Heart right ventricle (tissue), 16 donors: ENCODE results near the gene IKZF3. TPM values are rescaled to one million over a fixed set of nuclear protein-coding genes. Genes with fewer than 3 reads are reported as not detected.

Experiments
- ATAC-seq, 8 donors: fragments of 200-7000 bp; cut with Tn5 transposase; one replicate each; pipeline ENCODE4 v1.9.1; 2020; ENCODE audit warnings: mild to moderate bottlenecking in 8 of 8, moderate library complexity in 8 of 8, moderate number of reproducible peaks in 1 of 8
- DNase-seq, 2 donors: peaks; one replicate each; pipeline ENCODE4 v3.0.0-alpha.2; 2020
- H3K27ac ChIP-seq, 10 donors: fragments of 200-600 bp; sonication (generic) in 2 of 10; one replicate each; pipeline versions ENCODE4 v1.5.0 to v1.8.0; 2020 to 2022; ENCODE audit warnings: mild to moderate bottlenecking in 3 of 10
- H3K27me3 ChIP-seq, 7 donors: fragments of 200-600 bp; one replicate each; pipeline ENCODE4 v1.8.0; 2021 to 2022; ENCODE audit warnings: mild to moderate bottlenecking in 2 of 7
- H3K36me3 ChIP-seq, 9 donors: fragments of 200-600 bp; sonication (generic) in 1 of 9; one replicate each; pipeline versions ENCODE4 v1.5.0 to v1.8.0; 2020 to 2022; ENCODE audit warnings: mild to moderate bottlenecking in 2 of 9
- H3K4me1 ChIP-seq, 9 donors: fragments of 200-600 bp; sonication (generic) in 1 of 9; one replicate each; pipeline versions ENCODE4 v1.5.0 to v1.8.0; 2020 to 2022; ENCODE audit warnings: mild to moderate bottlenecking in 4 of 9
- H3K4me3 ChIP-seq, 10 donors: fragments of 200-600 bp; sonication (generic) in 2 of 10; one replicate each; pipeline versions ENCODE4 v1.5.0 to v1.8.0; 2020 to 2022; ENCODE audit warnings: mild to moderate bottlenecking in 7 of 10, moderate library complexity in 2 of 10
- H3K9me3 ChIP-seq, 11 donors: fragments of 200-600 bp in 10 of 11; sonication (generic) in 2 of 11; one replicate each; pipeline versions ENCODE4 v1.5.0 to v1.8.0; 2013 to 2022; ENCODE audit warnings: mild to moderate bottlenecking in 2 of 11, control low read depth in 1 of 11, moderate library complexity in 1 of 11
- CTCF ChIP-seq, 9 donors: fragments of 200-600 bp; sonication (generic) in 2 of 9; IDR thresholded peaks; one replicate each; pipeline versions ENCODE4 v1.5.0 to v1.8.0; 2021 to 2022; ENCODE audit warnings: antibody characterized with exemption in 9 of 9, mild to moderate bottlenecking in 5 of 9, moderate library complexity in 1 of 9
- WGBS, 2 donors: extraction: QIAGEN DNeasy Blood & Tissue Kit; methylation state at CpG; one replicate each; pipeline ENCODE4 v1.1.7; 2013; ENCODE audit warnings: inconsistent platforms in 1 of 2; 5-methylcytosine and 5-hydroxymethylcytosine counted together
- intact Hi-C, 10 donors: fragments of 100-400 bp; cut with DNase I; formaldehyde crosslinking; loops; one replicate each; pipeline versions ENCODE4 v1.11.1 to v1.14.2; 2022
- polyA plus RNA-seq, 2 donors: library from polyadenylated mRNA; stranded (reverse); fragments of 200-250 nt; gene quantifications; one replicate each; pipeline ENCODE4 v1.2.3, GENCODE V29; 2013
- total RNA-seq, 10 donors: library from RNA; stranded (reverse); fragmentation: NEBNext Ultra II Directional in 3 of 10; extraction: Animal tissue kit (Norgen Biotek cat#: 25700) in 3 of 10; gene quantifications; one replicate each; pipeline versions ENCODE4 v1.2.1 to v1.2.4, GENCODE V29; 2021 to 2023
- donor health status: Arrhythmogenic right ventricular cardiomyopathy.
- donor health status: ischemic (EF 13 %, LVEDD 7.1; RV severe dilation, severe dysfunction).
- donor health status: healthy with polysubstance abuse.
- donor health status: DM: no; HTN: yes; CAD: no.
- donor health status: DM: no; HTN: no; CAD: no.
- donor health status: ischemic (EF 25% LVEDD 6.9; RV normal size, moderate dysfunction).
- donor health status: ischemic (EF 25% LVEDD 5.7; RV mildly dilated, moderate dysfunction).
- donor health status: healthy.
- donor health status: DM: yes; HTN: yes; CAD: no.
- donor health status: Ischemic cardiomyopathy.
- donor health status: ischemic (EF 35%, LVEDD 5.7; RV mildly dilated, moderate dysfunction).
- donor health status: nonischemic (EF 11% LVEDD 7.7; RV severe dilation, severe dysfunction).
- donor health status: DM: yes; HTN: yes; CAD: no.
- donor health status: PGD.
- donor health status: ischemic (EF 29% LVEDD 5.4; RV normal size, mild dysfunction).
- donor health status: nonischemic (EF 23%, LVEDD 6.1; RV moderate dilation, normal function).

The IKZF3 gene
- total and polyA plus RNA-seq, 12 donors: 0.06 to 5.0 (median 0.26) TPM

DNA sequence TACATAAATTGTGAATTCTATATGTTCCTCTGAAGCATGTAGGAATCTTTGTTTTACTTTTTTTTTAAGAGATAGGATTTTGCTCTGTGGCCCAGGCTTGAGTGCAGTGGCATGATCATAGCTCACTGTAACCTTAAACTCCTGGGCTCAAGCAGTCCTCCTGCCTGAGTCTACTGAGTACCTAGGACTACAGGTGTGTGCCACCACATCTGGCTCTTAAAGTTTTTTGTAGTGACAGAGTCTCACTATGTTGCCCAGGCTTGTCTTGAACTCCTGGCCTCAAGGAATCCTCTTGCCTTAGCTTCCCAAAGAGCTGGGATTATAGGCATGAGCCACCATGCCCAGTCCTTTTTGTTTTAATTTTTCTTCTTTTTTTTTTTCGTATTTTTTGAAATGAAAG is 25.3 kb downstream of the IKZF3 start:
- TF ChIP-seq CTCF (IDR thresholded peaks at IDR 0.05): no peak
- DNase-seq (no peak), ATAC-seq (no peak)
- intact Hi-C loops: no loop called here
- Histone ChIP-seq H3K36me3 (no peaks in the 10 kb centered on the region), H3K4me3 (no peak overlapping the region), H3K4me1 (no peaks in the 10 kb centered on the region), H3K27ac (no peak overlapping the region), H3K27me3 (peaks cover 0 to 33% (median 24%) of the 10 kb centered on the region in 7 donors), H3K9me3 (peaks cover 0 to 36% (median 15%) of the 10 kb centered on the region in 11 donors)
- 63 to 81% methylated on average over 1 of the region's 1 CpG for WGBS, 2 donors

GRCh38 chr17:39838057-39838456 is 26.1 kb downstream of the IKZF3 start:
- no peaks in the 10 kb centered on the region for H3K4me1 ChIP-seq
- intact Hi-C loops: no loop called here

GRCh38 chr17:39836117-39836516 is 28.0 kb downstream of the IKZF3 start:
- Histone ChIP-seq H3K4me3 (no peak overlapping the region), H3K9me3 (peaks cover 0 to 36% (median 15%) of the 10 kb centered on the region in 11 donors), H3K4me1 (no peaks in the 10 kb centered on the region), H3K36me3 (no peaks in the 10 kb centered on the region), H3K27me3 (peaks cover 0 to 15% (median 11%) of the 10 kb centered on the region in 7 donors), H3K27ac (no peak overlapping the region)
- ATAC-seq (no peak), DNase-seq (no peak)
- WGBS, 2 donors: 71 to 81% methylated on average over 6 of the region's 6 CpGs
- intact Hi-C loops: no loop called here
- no peak for TF ChIP-seq CTCF (IDR thresholded peaks at IDR 0.05)

More at GRCh38 chr17:39838057-39838456, 26.1 kb downstream of the IKZF3 start:
- Histone ChIP-seq H3K9me3 (peaks cover 0 to 36% (median 15%) of the 10 kb centered on the region in 11 donors), H3K4me3 (no peak overlapping the region), H3K27me3 (peaks cover 0 to 28% (median 20%) of the 10 kb centered on the region in 7 donors), H3K36me3 (no peaks in the 10 kb centered on the region), H3K27ac (no peak overlapping the region)
- no peak for TF ChIP-seq CTCF (IDR thresholded peaks at IDR 0.05)
- DNase-seq: no peak
- WGBS, 2 donors: 54 to 65% methylated on average over 1 of the region's 1 CpG
- ATAC-seq: no peak

GRCh38 chr17:39835038-39835786 is 28.9 kb downstream of the IKZF3 start:
- no peak for DNase-seq
- Histone ChIP-seq H3K27ac (no peak overlapping the region), H3K36me3 (no peaks in the 10 kb centered on the region), H3K27me3 (peaks cover 0 to 15% (median 2%) of the 10 kb centered on the region in 7 donors), H3K4me3 (no peak overlapping the region), H3K9me3 (peaks cover 0 to 36% (median 15%) of the 10 kb centered on the region in 11 donors), H3K4me1 (no peaks in the 10 kb centered on the region)
- 92% methylated on average over 17 of the region's 17 CpGs for WGBS, 2 donors
- no peak for ATAC-seq
- intact Hi-C loops: no loop called here
- TF ChIP-seq CTCF (IDR thresholded peaks at IDR 0.05): no peak
